Measurements from ENCODE around the gene BAIAP2L1. TPM values are rescaled to one million over a fixed set of nuclear protein-coding genes. Genes with fewer than 3 reads are reported as not detected.

BAIAP2L1 gene
- total and polyA plus RNA-seq, 9 of the 15 experiments (the other 6 are each of a cell fraction or from before 2014, with no cell fraction given) = 4.2 to 29.8 (median 15.5) TPM

DNA sequence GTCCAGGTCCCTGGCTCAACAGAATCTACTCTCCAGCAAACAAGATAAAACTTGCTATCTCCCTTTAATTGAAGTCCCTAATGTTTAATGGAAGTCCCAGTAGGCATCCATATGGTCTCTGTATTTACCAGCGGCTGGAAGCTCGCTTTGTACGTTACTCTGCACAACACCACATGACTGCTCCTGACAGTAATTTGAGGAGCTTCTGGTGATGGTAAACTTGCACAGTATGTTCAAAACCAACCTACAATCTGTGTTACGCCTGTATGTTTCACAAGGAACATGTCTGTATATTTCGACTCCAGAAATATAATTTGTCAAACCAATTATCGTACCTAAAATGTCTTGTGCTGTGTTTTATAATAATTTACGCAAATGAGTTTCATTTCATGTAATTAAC lies 144.5 kb downstream of the BAIAP2L1 start:
- no peaks in the 10 kb centered on the region for H3K9me3 ChIP-seq (replicated peaks; ENCODE audit: control insufficient read depth, insufficient read depth, low read depth, low read length)
- ChIA-PET POLR2A (interaction anchor here (0.8 kb wide), 1 partner anchor 173 kb away, joined by 3 read pairs; no protein-coding TSS in a partner anchor), CTCF (ENCODE audit: low intra/inter-chr PET ratio) (no interaction called here)
- in situ Hi-C loops (cut with MboI) (no loop called here), intact Hi-C loops (cut with micrococcal nuclease) (no loop called here)
- no peak overlapping the region for H2AFZ ChIP-seq (ENCODE audit: low read depth, low read length)
- 97% methylated on average over 7 of the region's 7 CpGs for WGBS (ENCODE audit: insufficient coverage, low coverage, missing lambda C conversion rate)
- H3K79me2 ChIP-seq (ENCODE audit: control insufficient read depth, insufficient read depth, low read length) = peaks cover 21% of the 10 kb centered on the region
- TF ChIP-seq ZNF408 (CRISPR knock-in tag; IDR thresholded peaks at IDR 0.05; ENCODE audit: low read depth) = no peak
- TF ChIP-seq, protein P1, sequence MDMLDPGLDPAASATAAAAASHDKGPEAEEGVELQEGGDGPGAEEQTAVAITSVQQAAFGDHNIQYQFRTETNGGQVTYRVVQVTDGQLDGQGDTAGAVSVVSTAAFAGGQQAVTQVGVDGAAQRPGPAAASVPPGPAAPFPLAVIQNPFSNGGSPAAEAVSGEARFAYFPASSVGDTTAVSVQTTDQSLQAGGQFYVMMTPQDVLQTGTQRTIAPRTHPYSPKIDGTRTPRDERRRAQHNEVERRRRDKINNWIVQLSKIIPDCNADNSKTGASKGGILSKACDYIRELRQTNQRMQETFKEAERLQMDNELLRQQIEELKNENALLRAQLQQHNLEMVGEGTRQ (CRISPR knock-in tag; IDR thresholded peaks at IDR 0.05) = no peak
- no peak for TF ChIP-seq ETV6 (IDR thresholded peaks at IDR 0.05; ENCODE audit: borderline replicate concordance in 1 of 2, low read depth in 2 of 2, low read length in 1 of 2)
- no peak for TF ChIP-seq ETV6 (CRISPR knock-in tag; IDR thresholded peaks at IDR 0.05; ENCODE audit: borderline replicate concordance)
- no peak for TF ChIP-seq POLR2H (tag; IDR thresholded peaks at IDR 0.05; ENCODE audit: low read depth)
- TF ChIP-seq, protein P2, sequence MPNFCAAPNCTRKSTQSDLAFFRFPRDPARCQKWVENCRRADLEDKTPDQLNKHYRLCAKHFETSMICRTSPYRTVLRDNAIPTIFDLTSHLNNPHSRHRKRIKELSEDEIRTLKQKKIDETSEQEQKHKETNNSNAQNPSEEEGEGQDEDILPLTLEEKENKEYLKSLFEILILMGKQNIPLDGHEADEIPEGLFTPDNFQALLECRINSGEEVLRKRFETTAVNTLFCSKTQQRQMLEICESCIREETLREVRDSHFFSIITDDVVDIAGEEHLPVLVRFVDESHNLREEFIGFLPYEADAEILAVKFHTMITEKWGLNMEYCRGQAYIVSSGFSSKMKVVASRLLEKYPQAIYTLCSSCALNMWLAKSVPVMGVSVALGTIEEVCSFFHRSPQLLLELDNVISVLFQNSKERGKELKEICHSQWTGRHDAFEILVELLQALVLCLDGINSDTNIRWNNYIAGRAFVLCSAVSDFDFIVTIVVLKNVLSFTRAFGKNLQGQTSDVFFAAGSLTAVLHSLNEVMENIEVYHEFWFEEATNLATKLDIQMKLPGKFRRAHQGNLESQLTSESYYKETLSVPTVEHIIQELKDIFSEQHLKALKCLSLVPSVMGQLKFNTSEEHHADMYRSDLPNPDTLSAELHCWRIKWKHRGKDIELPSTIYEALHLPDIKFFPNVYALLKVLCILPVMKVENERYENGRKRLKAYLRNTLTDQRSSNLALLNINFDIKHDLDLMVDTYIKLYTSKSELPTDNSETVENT (CRISPR knock-in tag; IDR thresholded peaks at IDR 0.05) = no peak
- no peaks in the 10 kb centered on the region for H3K9me1 ChIP-seq (ENCODE audit: control insufficient read depth, insufficient read depth, low read length)
- peaks cover 0 to 28% of the 10 kb centered on the region in 2 experiments; a peak in 2 of 5 replicates for H3K4me1 ChIP-seq (replicated peaks in 1 of 2; ENCODE audit: control insufficient read depth in 2 of 2, insufficient read depth in 2 of 2, low read length in 2 of 2)
- no peaks in the 10 kb centered on the region for H3K27me3 ChIP-seq (ENCODE audit: control insufficient read depth in 2 of 2, insufficient read depth in 2 of 2, low read length in 2 of 2)
- FAIRE-seq = no peak
- no peak for DNase-seq (ENCODE audit: extremely low read depth in 1 of 4, low spot score in 3 of 4)
- H3K9ac ChIP-seq (ENCODE audit: insufficient read depth in 1 of 2, low read depth in 2 of 2, low read length in 2 of 2) = no peak overlapping the region
- BruUV-seq (replicated peaks) = no TSS peak
- ATAC-seq = no peak
- no peak overlapping the region for H3K4me3 ChIP-seq
- no peak overlapping the region for H3K4me2 ChIP-seq (ENCODE audit: insufficient read depth, low read length)
- H4K20me1 ChIP-seq (replicated peaks; ENCODE audit: control insufficient read depth, insufficient read depth, low read length) = no peaks in the 10 kb centered on the region
- H3K27ac ChIP-seq (ENCODE audit: extremely low read depth, low read depth, low read length) = no peak overlapping the region
- peaks cover 4% of the 10 kb centered on the region; the same call in 1 of the 3 replicates for H3K36me3 ChIP-seq (ENCODE audit: control insufficient read depth, insufficient read depth, low read length)
